Fibroblast of lung (primary cell): ENCODE results near the gene PSEN1. TPM values are rescaled to one million over a fixed set of nuclear protein-coding genes. Genes with fewer than 3 reads are reported as not detected.

ENCODE experiments used
- DNase-seq, 2 donors: peaks; one replicate each; pipeline versions ENCODE4 v3.0.0 to v3.0.0-alpha.2; 2010; ENCODE audit warnings: low read depth in 2 of 2
- H2AFZ ChIP-seq: 2 replicates; pipeline ENCODE4 v1.5.1; 2012; ENCODE audit warnings: low read length, control low read depth, inconsistent platforms
- H3K27ac ChIP-seq: 2 replicates; pipeline ENCODE4 v1.5.1; 2011; ENCODE audit warnings: low read length, control low read depth; ENCODE audit not compliant: insufficient read depth
- H3K27me3 ChIP-seq: 2 replicates; pipeline ENCODE4 v1.5.1; 2011; ENCODE audit warnings: mild to moderate bottlenecking, low read length; ENCODE audit not compliant: control insufficient read depth, insufficient read depth
- H3K36me3 ChIP-seq: 2 replicates; pipeline ENCODE4 v1.5.1; 2011; ENCODE audit warnings: low read length; ENCODE audit not compliant: control insufficient read depth, insufficient read depth
- H3K4me1 ChIP-seq: 2 replicates; pipeline ENCODE4 v1.5.1; 2011; ENCODE audit warnings: low read length; ENCODE audit not compliant: control insufficient read depth, insufficient read depth; ENCODE audit errors: extremely low read depth
- H3K4me2 ChIP-seq: 2 replicates; pipeline ENCODE4 v1.5.1; 2011; ENCODE audit warnings: low read length, control low read depth; ENCODE audit not compliant: insufficient read depth; ENCODE audit errors: extremely low read depth
- H3K4me3 ChIP-seq, 4 experiments: fragments of 200-600 bp in 1 of 4; sonication (generic) in 1 of 4; replicated peaks in 1 of 4; 2 replicates each; pipeline ENCODE4 v1.5.1; 2011 to 2016; ENCODE audit warnings: low read length in 4 of 4, low read depth in 3 of 4, mild to moderate bottlenecking in 3 of 4, control low read depth in 2 of 4, inconsistent platforms in 1 of 4, mixed read lengths in 1 of 4; ENCODE audit not compliant: insufficient read depth in 1 of 4; ENCODE audit errors: control extremely low read depth in 1 of 4
- H3K79me2 ChIP-seq: 2 replicates; pipeline ENCODE4 v1.5.1; 2012; ENCODE audit warnings: mild to moderate bottlenecking, low read length, inconsistent platforms; ENCODE audit not compliant: control insufficient read depth, insufficient read depth
- H3K9ac ChIP-seq: 2 replicates; pipeline ENCODE4 v1.5.1; 2011; ENCODE audit warnings: mild to moderate bottlenecking, low read length, control low read depth; ENCODE audit not compliant: insufficient read depth
- H3K9me3 ChIP-seq: 2 replicates; pipeline ENCODE4 v1.5.1; 2012; ENCODE audit warnings: low read depth, low read length; ENCODE audit not compliant: control insufficient read depth, insufficient read depth
- H4K20me1 ChIP-seq: 2 replicates; pipeline ENCODE4 v1.5.1; 2011; ENCODE audit warnings: low read length; ENCODE audit not compliant: control insufficient read depth, insufficient read depth; ENCODE audit errors: extremely low read depth
- CTCF ChIP-seq, 2 donors: IDR thresholded peaks in 1 of 2; conservative IDR thresholded peaks in 1 of 2; 1 replicate in 1 of 2; 2 replicates in 1 of 2; pipeline ENCODE4 v1.5.1; 2011 to 2012; ENCODE audit warnings: low read length in 2 of 2, control low read depth in 1 of 2, inconsistent platforms in 1 of 2, low read depth in 1 of 2, mild to moderate bottlenecking in 1 of 2
- EZH2 ChIP-seq: IDR thresholded peaks from 2 replicates; pipeline ENCODE4 v1.5.1; 2012; ENCODE audit warnings: low read length, control low read depth, mild to moderate bottlenecking; ENCODE audit errors: missing control alignments
- polyA plus RNA-seq, 2 donors: library from polyadenylated mRNA; depleted of rRNA in 1 of 2; stranded (reverse) in 1 of 2; unstranded in 1 of 2; fragments of >200 nt; gene quantifications; 2 replicates each; pipeline ENCODE4 v1.2.1, GENCODE V29; 2011 to 2012; ENCODE audit warnings: missing spikeins in 1 of 2
- total RNA-seq: library from RNA; depleted of rRNA; stranded (reverse); fragments of >200 nt; gene quantifications from 2 replicates; pipeline ENCODE4 v1.2.1, GENCODE V29; 2014

Gene PSEN1
- total and polyA plus RNA-seq, 2 donors (not counting 1 experiment from before 2014, with no cell fraction given) = 22.0 to 53.7 TPM

GRCh38 chr14:73100334-73100733, 36.0 kb upstream of the PSEN1 start:
- DNase-seq = no peak
- no peak overlapping the region for H3K27ac ChIP-seq
- no peaks in the 10 kb centered on the region for H3K27me3 ChIP-seq
- no peak overlapping the region for H3K4me3 ChIP-seq
- peaks cover 3% of the 10 kb centered on the region for H3K36me3 ChIP-seq
- H4K20me1 ChIP-seq = no peaks in the 10 kb centered on the region
- no peaks in the 10 kb centered on the region for H3K9me3 ChIP-seq
- no peak overlapping the region for H3K4me2 ChIP-seq
- H3K79me2 ChIP-seq = peaks cover 2% of the 10 kb centered on the region
- TF ChIP-seq CTCF (conservative IDR thresholded peaks at IDR 0.05 in 1 of 2, IDR thresholded peaks at IDR 0.05 in 1 of 2; ENCODE audit: low read depth in 1 of 2, low read length in 2 of 2) (no peak), EZH2 (no peak)
- no peak overlapping the region for H3K9ac ChIP-seq
- H2AFZ ChIP-seq = no peak overlapping the region
- H3K4me1 ChIP-seq = no peaks in the 10 kb centered on the region

- H3K27me3 ChIP-seq = no peaks in the 10 kb centered on the region
- H3K27ac ChIP-seq = no peak overlapping the region
- peaks cover 3% of the 10 kb centered on the region for H3K36me3 ChIP-seq
- no peaks in the 10 kb centered on the region for H4K20me1 ChIP-seq
- DNase-seq = peak in 1 of 2 donors; percentile 58
- H3K9me3 ChIP-seq = no peaks in the 10 kb centered on the region
- no peak overlapping the region for H3K4me3 ChIP-seq
- H3K79me2 ChIP-seq = no peaks in the 10 kb centered on the region
- no peaks in the 10 kb centered on the region for H3K4me1 ChIP-seq
- no peak overlapping the region for H3K9ac ChIP-seq
- no peak overlapping the region for H2AFZ ChIP-seq
- no peak overlapping the region for H3K4me2 ChIP-seq
- no peak for TF ChIP-seq EZH2
Measured at GRCh38 chr14:73102806-73103497, 33.4 kb upstream of the PSEN1 start.

GRCh38 chr14:73105050-73105449, 31.3 kb upstream of the PSEN1 start:
- H3K36me3 ChIP-seq = peaks cover 6% of the 10 kb centered on the region
- no peak overlapping the region for H3K4me2 ChIP-seq
- H4K20me1 ChIP-seq = no peaks in the 10 kb centered on the region
- no peak overlapping the region for H3K9ac ChIP-seq
- H3K79me2 ChIP-seq = no peaks in the 10 kb centered on the region
- DNase-seq = no peak
- no peak overlapping the region for H3K4me3 ChIP-seq
- H3K4me1 ChIP-seq = no peaks in the 10 kb centered on the region
- no peaks in the 10 kb centered on the region for H3K9me3 ChIP-seq
- H3K27ac ChIP-seq = no peak overlapping the region
- no peaks in the 10 kb centered on the region for H3K27me3 ChIP-seq
- TF ChIP-seq EZH2 (no peak), CTCF (conservative IDR thresholded peaks at IDR 0.05 in 1 of 2, IDR thresholded peaks at IDR 0.05 in 1 of 2; ENCODE audit: low read depth in 1 of 2, low read length in 2 of 2) (no peak)
- no peak overlapping the region for H2AFZ ChIP-seq
